Adipocyte (in vitro differentiated cells): ENCODE results near the gene RGS3.
A peak's percentile ranks its signal among the peaks of the same experiment; 100 is the strongest.

ENCODE experiments used
- DNase-seq: peaks from one replicate; pipeline ENCODE4 v3.0.0-alpha.2; 2015; ENCODE audit warnings: low read depth
- H3K27me3 ChIP-seq: replicated peaks from 2 replicates; pipeline ENCODE4 v1.7.0; 2013; ENCODE audit warnings: mild to moderate bottlenecking, low read length, moderate library complexity; ENCODE audit not compliant: control insufficient read depth, insufficient read depth
- H3K36me3 ChIP-seq: 2 replicates; pipeline ENCODE4 v1.7.0; 2013; ENCODE audit warnings: low read length, mild to moderate bottlenecking, moderate library complexity; ENCODE audit not compliant: control insufficient read depth, insufficient read depth, severe bottlenecking
- H3K4me1 ChIP-seq: 2 replicates; pipeline ENCODE4 v1.7.0; 2013; ENCODE audit warnings: mild to moderate bottlenecking, low read length, moderate library complexity; ENCODE audit not compliant: control insufficient read depth, insufficient read depth
- H3K4me3 ChIP-seq: 2 replicates; pipeline ENCODE4 v1.7.0; 2013; ENCODE audit warnings: mild to moderate bottlenecking, low read length, moderate library complexity
- H3K9ac ChIP-seq: 2 replicates; pipeline ENCODE4 v1.7.0; 2013; ENCODE audit warnings: mild to moderate bottlenecking, low read length, moderate library complexity
- H3K9me3 ChIP-seq: 2 replicates; pipeline ENCODE4 v1.7.0; 2013; ENCODE audit warnings: mild to moderate bottlenecking, low read length, moderate library complexity; ENCODE audit not compliant: control insufficient read depth

The RGS3 gene

DNA sequence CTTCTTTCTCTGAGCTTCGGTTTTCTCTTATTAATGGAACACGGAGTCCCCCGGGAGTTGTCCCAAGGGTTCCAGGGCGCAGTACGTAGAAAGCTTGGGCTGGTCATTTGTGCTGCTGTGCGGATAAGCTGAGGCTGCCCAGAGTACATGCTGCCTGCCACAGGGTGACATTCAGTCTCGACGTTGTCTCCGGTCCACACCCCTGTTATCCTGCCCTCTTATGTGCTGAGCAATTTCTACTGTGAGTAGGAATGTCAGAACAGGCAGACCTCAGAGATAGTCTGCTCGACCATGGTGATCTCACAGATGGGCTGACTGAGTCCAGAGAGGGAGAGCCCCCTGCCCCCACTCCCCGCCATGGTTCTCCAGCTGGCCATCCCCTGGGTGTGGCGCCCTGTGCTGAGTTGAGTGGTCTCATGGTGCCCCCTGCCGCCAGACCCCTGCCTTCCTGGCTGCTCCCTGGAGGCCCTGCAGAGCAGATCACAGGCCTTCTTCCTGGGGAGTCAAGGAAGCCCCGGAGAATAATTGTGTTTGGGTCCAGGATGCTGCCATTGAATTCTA, 124.0 kb downstream of the RGS3 start:
- no peak overlapping the region for H3K9ac ChIP-seq
- no peaks in the 10 kb centered on the region for H3K27me3 ChIP-seq
- no peaks in the 10 kb centered on the region for H3K9me3 ChIP-seq
- no peak overlapping the region for H3K4me3 ChIP-seq
- H3K36me3 ChIP-seq, result peaks cover 19% of the 10 kb centered on the region
- H3K4me1 ChIP-seq, result peaks cover 11% of the 10 kb centered on the region
- DNase-seq, result no peak

DNA sequence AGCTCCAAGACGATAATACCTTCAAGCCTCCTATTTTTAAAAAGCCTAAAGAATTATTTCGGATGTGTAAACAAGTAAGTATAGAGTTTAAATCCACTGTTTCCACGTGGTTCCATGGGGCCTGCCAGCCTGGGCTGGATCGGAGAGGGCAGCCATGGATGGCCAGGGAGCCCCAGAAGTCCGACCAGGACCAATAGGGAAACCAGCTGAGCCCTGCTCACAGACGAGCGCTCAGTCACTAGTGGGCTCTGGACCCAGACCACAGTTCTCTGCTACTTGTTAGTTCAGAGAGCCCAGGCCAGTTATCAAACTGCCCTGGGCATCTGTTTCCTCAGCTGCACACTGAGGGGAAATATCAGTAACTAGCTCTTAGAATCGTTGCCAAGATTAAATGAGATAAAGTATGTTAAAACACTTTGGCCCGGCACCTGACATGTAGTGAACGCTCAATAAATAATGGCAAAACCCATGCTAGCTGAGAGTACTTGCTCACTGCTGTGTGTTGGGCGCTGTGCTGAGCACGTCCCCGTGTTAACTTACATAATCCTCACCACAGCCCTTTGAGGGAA, 124.8 kb downstream of the RGS3 start:
- H3K4me3 ChIP-seq, result no peak overlapping the region
- H3K9ac ChIP-seq, result no peak overlapping the region
- DNase-seq, result no peak
- peaks cover 18% of the 10 kb centered on the region for H3K36me3 ChIP-seq
- H3K9me3 ChIP-seq, result no peaks in the 10 kb centered on the region
- H3K27me3 ChIP-seq, result no peaks in the 10 kb centered on the region
- peaks cover 12% of the 10 kb centered on the region for H3K4me1 ChIP-seq

DNA sequence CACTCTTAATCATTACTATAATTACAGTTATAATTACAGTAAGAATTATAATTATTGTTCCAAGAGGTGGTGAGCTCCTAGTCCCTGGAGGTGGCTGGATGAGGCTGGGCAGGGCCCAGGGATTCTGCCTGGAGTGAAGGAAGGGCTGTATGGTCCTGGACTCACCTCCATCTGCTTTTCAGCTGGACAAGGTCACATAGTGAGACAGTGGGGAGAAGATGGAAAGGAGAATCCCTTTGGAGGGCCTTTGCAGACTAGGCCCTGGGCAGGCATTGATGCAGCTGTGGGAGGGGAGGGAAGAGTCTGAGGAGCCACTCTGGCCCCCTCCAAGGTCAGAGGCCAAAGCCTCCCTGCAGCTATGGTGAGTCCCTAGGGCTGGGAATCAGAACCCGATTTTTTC, 125.4 kb downstream of the RGS3 start:
- Histone ChIP-seq H3K9ac (no peak overlapping the region), H3K4me3 (no peak overlapping the region), H3K4me1 (peaks cover 16% of the 10 kb centered on the region), H3K36me3 (peaks cover 12% of the 10 kb centered on the region), H3K27me3 (no peaks in the 10 kb centered on the region), H3K9me3 (no peaks in the 10 kb centered on the region)
- DNase-seq, result no peak

DNA sequence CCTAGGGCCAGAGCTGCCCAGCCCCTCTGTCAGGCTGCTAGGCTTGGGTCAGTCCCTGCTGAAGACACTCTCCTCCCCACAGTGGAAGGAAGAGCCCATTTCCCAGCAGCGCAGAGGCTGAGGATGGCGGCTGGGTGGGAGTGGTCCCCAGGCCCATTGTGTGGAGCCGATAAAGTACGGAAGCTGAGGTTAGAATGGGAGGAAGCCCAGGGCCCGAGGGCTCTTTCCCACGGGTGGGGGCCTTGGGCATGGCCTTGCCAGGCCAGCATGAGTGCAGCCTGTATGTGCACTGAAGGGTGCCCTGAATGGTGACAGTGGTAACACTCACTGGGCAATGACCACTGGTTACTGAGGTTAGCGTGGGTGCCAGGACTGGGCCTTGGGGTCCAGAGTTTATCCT, 125.9 kb downstream of the RGS3 start:
- no peak overlapping the region for H3K4me3 ChIP-seq
- DNase-seq, result no peak
- peaks cover 19% of the 10 kb centered on the region for H3K4me1 ChIP-seq
- H3K36me3 ChIP-seq, result peaks cover 8% of the 10 kb centered on the region
- no peaks in the 10 kb centered on the region for H3K27me3 ChIP-seq
- no peaks in the 10 kb centered on the region for H3K9me3 ChIP-seq
- peak overlapping the region; percentile 35 for H3K9ac ChIP-seq

DNA sequence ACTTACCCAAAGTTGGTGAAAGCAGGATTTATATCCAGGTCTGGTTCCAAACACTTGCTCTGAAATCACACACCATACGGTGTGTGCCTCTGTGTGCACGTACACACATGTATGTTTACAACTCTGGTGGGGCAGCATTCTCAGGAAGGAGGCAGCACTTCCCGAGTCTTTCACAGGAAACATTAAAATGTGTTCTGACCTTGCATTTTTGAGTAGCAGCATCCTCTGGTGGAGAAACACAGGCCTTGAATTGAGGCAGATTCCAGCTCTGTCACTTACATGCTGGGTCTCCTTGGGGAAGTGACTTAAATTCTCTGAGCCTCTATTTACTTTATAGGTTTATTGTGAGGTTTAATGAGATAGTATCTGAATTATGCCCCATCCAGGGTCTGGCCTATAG, 126.4 kb downstream of the RGS3 start:
- peaks cover 6% of the 10 kb centered on the region for H3K36me3 ChIP-seq
- DNase-seq, result peak; percentile 59
- no peak overlapping the region for H3K4me3 ChIP-seq

DNA sequence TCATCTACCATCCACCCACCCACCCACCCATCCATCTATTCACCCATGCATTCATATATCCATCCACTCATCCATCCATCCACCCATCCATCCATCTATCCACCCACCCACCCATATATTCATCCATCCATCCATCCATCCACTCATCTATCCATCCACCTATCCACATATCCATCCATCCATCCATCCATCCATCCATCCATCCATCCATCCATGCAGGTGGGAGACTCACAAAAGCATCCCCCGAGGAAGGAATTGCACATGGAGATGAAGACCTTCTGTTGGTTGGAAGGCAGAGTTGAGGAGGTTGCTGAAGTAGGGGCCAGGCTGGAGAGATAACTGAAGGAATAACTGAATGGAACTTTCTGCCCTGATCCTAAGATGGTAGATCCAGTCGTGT, 126.9 kb downstream of the RGS3 start:
- Histone ChIP-seq H3K36me3 (peaks cover 5% of the 10 kb centered on the region), H3K27me3 (no peaks in the 10 kb centered on the region), H3K9ac (no peak overlapping the region), H3K9me3 (no peaks in the 10 kb centered on the region), H3K4me3 (no peak overlapping the region), H3K4me1 (peaks cover 29% of the 10 kb centered on the region)
- DNase-seq, result no peak

More for the DNA sequence above, 126.4 kb downstream of the RGS3 start:
- Histone ChIP-seq H3K9me3 (no peaks in the 10 kb centered on the region), H3K4me1 (peaks cover 24% of the 10 kb centered on the region), H3K27me3 (no peaks in the 10 kb centered on the region), H3K9ac (peak overlapping the region; percentile 35)

DNA sequence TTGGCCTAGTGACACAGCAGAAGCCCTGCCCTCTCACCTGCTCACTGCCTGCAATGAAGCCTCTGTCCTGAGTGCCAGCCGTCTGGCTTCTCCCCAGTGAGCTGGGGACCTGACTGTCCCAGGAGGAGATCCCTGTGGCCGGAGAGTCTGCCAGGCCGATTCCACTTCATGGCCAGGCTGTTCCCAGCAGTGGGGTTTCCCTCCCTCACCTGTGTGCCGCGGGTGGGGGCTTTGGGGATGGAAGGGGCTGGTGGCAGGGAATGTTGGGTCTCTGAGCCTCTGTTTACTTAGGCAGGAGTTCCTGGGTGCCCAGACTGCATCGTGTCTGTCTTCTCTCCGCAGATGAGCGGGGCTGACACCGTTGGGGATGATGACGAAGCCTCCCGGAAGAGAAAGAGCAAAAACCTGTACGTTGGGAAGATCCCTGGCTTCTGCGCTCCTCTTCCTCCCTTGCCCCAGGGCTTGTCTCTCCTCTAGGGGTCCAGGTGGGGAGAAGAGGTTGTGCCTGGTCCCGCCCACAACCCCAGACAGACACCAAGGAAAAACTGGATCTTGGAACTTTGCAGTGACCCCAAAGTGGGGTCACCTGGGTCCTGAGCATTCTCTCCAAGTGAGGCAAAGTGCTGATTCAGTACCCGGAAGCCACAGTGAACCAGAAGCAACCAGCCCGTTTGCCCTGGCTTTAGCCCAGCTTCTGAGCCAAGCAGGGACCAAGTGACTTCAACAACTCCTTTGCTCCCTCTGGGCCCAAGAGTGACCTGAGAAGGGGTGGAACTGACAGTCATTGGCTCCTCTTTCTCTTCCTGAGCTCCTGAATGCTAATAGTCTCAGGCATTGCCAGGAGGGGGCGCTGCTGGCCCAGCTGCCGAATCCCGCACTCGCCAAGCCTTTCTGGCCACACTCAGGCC, 127.7 kb downstream of the RGS3 start:
- DNase-seq, result peak; percentile 85

DNA sequence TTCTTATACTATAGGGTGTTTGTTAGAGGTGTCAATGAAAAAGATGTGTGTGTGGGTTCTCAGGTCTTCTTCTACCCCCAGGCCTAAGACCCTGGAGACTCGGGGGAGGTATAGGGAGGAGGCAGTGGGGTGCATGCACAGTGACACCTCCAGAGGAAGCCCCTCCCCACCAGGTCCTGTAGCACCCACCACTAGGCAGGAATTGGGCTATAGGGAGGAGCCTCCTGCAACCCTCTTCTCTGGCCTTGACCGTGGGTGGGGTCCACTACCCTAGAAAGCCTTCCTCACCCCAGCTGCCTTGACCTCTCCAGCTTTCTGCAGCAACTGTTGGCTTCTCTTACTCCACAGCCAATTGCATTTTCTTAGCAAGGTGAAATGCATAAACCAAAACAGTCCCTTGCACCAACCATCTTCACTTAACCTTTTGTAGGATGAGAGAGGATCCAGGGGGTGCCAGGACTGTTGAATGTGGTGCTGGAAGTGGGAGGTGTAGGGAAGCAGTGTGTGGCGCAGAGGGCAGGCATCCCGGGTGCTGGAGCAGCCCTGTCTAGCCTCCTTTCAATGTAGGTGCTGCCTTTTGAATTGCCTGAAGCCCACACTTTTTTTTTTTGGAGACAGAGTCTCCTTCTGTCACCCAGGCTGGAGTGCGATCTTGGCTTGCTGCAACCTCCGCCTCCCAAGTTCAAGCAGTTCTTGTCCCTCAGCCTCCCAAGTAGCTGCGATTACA, 128.5 kb downstream of the RGS3 start:
- Histone ChIP-seq H3K9ac (peak overlapping the region; percentile 4), H3K9me3 (no peaks in the 10 kb centered on the region), H3K4me1 (peaks cover 42% of the 10 kb centered on the region), H3K4me3 (no peak overlapping the region), H3K36me3 (peaks cover 18% of the 10 kb centered on the region), H3K27me3 (no peaks in the 10 kb centered on the region)
- DNase-seq, result no peak

More for the DNA sequence above, 127.7 kb downstream of the RGS3 start:
- H3K36me3 ChIP-seq, result peaks cover 10% of the 10 kb centered on the region
- no peak overlapping the region for H3K4me3 ChIP-seq
- H3K4me1 ChIP-seq, result peaks cover 35% of the 10 kb centered on the region
- H3K27me3 ChIP-seq, result no peaks in the 10 kb centered on the region
- H3K9me3 ChIP-seq, result no peaks in the 10 kb centered on the region
- peak overlapping the region; percentile 60 for H3K9ac ChIP-seq

DNA sequence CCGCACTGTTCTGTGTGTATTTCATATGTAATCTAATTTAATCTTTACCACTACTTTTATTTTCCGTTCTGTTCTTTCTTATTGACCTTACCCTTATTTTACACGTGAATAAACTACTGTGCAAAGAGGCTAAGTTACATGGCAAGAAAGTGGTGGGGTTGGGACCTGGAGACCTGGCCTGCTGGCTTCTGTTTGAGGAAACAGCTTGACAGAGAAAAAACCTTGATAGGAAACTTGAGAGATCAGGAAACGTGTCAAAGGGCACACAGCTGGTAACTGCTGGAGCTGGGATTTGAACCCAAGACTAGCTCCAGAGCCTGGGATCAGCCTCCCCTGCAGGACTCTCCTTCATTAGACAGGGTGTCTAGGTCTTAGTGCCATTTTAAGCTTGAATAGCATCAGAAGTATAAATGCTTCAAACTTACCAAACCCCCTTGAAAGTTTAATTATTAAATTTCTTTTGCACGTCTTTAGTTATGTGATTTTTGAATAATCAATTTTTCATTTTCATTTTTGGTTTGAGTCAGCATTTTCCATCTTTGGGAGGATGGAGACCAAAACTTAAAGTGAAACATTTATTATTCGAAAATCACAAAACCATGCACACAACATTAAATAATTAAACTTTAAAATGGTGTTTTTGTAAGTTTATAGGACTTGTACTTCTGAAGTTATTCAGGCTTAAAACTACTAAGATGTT, 129.5 kb downstream of the RGS3 start:
- peaks cover 28% of the 10 kb centered on the region for H3K36me3 ChIP-seq

DNA sequence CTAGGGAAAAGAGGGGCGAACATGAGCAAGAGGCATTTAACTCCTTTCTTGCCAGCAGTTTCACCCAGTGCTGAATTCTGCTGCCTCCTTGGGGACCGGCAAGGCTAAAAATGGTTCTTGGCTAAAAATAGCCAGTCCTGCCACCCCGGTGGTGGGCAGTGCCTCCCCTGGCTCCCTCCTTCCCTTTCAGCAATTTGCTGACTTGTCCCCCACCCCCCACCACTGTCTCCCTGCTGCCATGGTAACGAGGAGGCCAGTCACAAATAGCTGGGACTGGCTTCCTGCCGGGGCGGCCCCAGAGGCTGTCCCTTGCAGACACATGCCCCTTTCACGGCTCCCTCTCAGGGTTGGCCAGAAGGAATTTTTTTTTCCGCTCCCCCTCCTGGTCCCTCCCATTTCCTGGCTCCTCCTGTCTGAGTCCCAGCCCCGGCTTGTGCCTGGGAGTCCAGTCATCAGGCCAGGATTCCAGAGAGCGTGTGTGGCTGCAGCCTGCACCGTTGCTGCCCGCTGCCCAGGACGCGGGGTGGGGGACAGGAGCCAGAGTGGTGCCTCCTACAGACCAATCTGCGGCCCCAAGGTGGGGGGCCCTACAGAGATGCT, 130.3 kb downstream of the RGS3 start:
- H3K4me3 ChIP-seq, result peak overlapping the region; percentile 89
- H3K4me1 ChIP-seq, result peaks cover 50% of the 10 kb centered on the region
- H3K9ac ChIP-seq, result peak overlapping the region; percentile 91
- peak; percentile 98 for DNase-seq
- no peaks in the 10 kb centered on the region for H3K9me3 ChIP-seq
- H3K36me3 ChIP-seq, result peaks cover 26% of the 10 kb centered on the region
- H3K27me3 ChIP-seq, result no peaks in the 10 kb centered on the region

More for the DNA sequence above, 129.5 kb downstream of the RGS3 start:
- Histone ChIP-seq H3K4me1 (peaks cover 43% of the 10 kb centered on the region), H3K9ac (peak overlapping the region; percentile 53), H3K4me3 (no peak overlapping the region), H3K27me3 (no peaks in the 10 kb centered on the region), H3K9me3 (no peaks in the 10 kb centered on the region)
- no peak for DNase-seq
